ENCODE results near the gene SIM1.

SIM1 gene

GRCh38 chr6:100447900-100448748, 16.6 kb downstream of the SIM1 start:
- no peak overlapping the region for H3K4me3 ChIP-seq (ENCODE audit: low read length)
- TF ChIP-seq CTCF (IDR thresholded peaks at IDR 0.05; ENCODE audit: insufficient read depth, low read depth, low read length, missing control alignments): no peak

GRCh38 chr6:100447081-100447899, 17.4 kb downstream of the SIM1 start:
- TF ChIP-seq CTCF (IDR thresholded peaks at IDR 0.05; ENCODE audit: insufficient read depth, low read depth, low read length, missing control alignments): no peak
- no peak for DNase-seq (ENCODE audit: low read depth)
- no peak overlapping the region for H3K4me3 ChIP-seq (ENCODE audit: low read length)

More at GRCh38 chr6:100447900-100448748, 16.6 kb downstream of the SIM1 start:
- no peak for DNase-seq (ENCODE audit: low read depth)

- H3K4me3 ChIP-seq (ENCODE audit: low read length): no peak overlapping the region
- no peak for DNase-seq (ENCODE audit: low read depth)
- no peak for TF ChIP-seq CTCF (IDR thresholded peaks at IDR 0.05; ENCODE audit: insufficient read depth, low read depth, low read length, missing control alignments)
These were observed 18.3 kb downstream of the SIM1 start for GRCh38 chr6:100446115-100447080.

- no peak for TF ChIP-seq CTCF (IDR thresholded peaks at IDR 0.05; ENCODE audit: insufficient read depth, low read depth, low read length, missing control alignments)
- no peak overlapping the region for H3K4me3 ChIP-seq (ENCODE audit: low read length)
- no peak for DNase-seq (ENCODE audit: low read depth)
These were observed 19.2 kb downstream of the SIM1 start for GRCh38 chr6:100445512-100445911.

GRCh38 chr6:100440935-100441334, 23.8 kb downstream of the SIM1 start:
- DNase-seq (ENCODE audit: low read depth): no peak
- H3K4me3 ChIP-seq (ENCODE audit: low read length): no peak overlapping the region
- TF ChIP-seq CTCF (IDR thresholded peaks at IDR 0.05; ENCODE audit: insufficient read depth, low read depth, low read length, missing control alignments): no peak

GRCh38 chr6:100435299-100435698, 29.4 kb downstream of the SIM1 start:
- no peak overlapping the region for H3K4me3 ChIP-seq (ENCODE audit: low read length)
- DNase-seq (ENCODE audit: low read depth): peak; percentile 76
- no peak for TF ChIP-seq CTCF (IDR thresholded peaks at IDR 0.05; ENCODE audit: insufficient read depth, low read depth, low read length, missing control alignments)
